IMR-90 (cell line): ENCODE data around the gene MFSD6. TPM values are rescaled to one million over a fixed set of nuclear protein-coding genes. Genes with fewer than 3 reads are reported as not detected.

ENCODE experiments used
- ATAC-seq: fragments of 200-7000 bp; cut with Tn5 transposase; 2 replicates; pipeline ENCODE4 v1.9.1; 2020; ENCODE audit warnings: low read depth, mild to moderate bottlenecking, moderate library complexity
- BruUV-seq: library from RNA; stranded (reverse); fragments of 400-500 nt; replicated peaks from 2 replicates; lab custom pipeline; 2021; lab: Mats Ljungman, UMichigan
- CTCF ChIA-PET: fragments of 300-600 bp; formaldehyde crosslinking; extraction: SDS; loops from one replicate; lab custom pipeline; 2021; ENCODE audit warnings: antibody characterized with exemption; lab: Yijun Ruan, JAX
- POLR2A ChIA-PET: fragments of 300-600 bp; sonication (Branson Sonifier 250); formaldehyde crosslinking; loops from one replicate; lab custom pipeline; 2022; ENCODE audit warnings: antibody characterized with exemption; ENCODE audit not compliant: unreplicated experiment; lab: Charles Lee
- DNase-seq: peaks from one replicate; pipeline ENCODE4 v3.0.0; 2013
- H2AFZ ChIP-seq: replicated peaks from 2 replicates; pipeline ENCODE3; 2013; ENCODE audit warnings: low read length, mild to moderate bottlenecking; ENCODE audit not compliant: poor library complexity
- H2AK5ac ChIP-seq: 2 replicates; pipeline ENCODE4 v1.6.1; 2013; ENCODE audit warnings: low read depth, low read length, inconsistent platforms
- H2AK9ac ChIP-seq: replicated peaks from 2 replicates; pipeline ENCODE3; 2013; ENCODE audit warnings: mild to moderate bottlenecking, low read depth, low read length, moderate library complexity; ENCODE audit not compliant: poor library complexity
- H2BK120ac ChIP-seq: 2 replicates; pipeline ENCODE4 v1.6.1; 2013; ENCODE audit warnings: low read depth, low read length, inconsistent platforms
- H2BK15ac ChIP-seq: 3 replicates; pipeline ENCODE4 v1.6.1; 2013; ENCODE audit warnings: low read depth, low read length, inconsistent platforms
- H2BK20ac ChIP-seq: 2 replicates; pipeline ENCODE4 v1.6.1; 2013; ENCODE audit warnings: low read depth, mild to moderate bottlenecking, inconsistent platforms, low read length, moderate library complexity
- H2BK5ac ChIP-seq: 2 replicates; pipeline ENCODE4 v1.6.1; 2013; ENCODE audit warnings: mild to moderate bottlenecking, low read depth, low read length, inconsistent platforms; ENCODE audit not compliant: poor library complexity, severe bottlenecking
- H3K14ac ChIP-seq: replicated peaks from 2 replicates; pipeline ENCODE4 v1.6.1; 2013; ENCODE audit warnings: low read depth, low read length, inconsistent platforms
- H3K18ac ChIP-seq: 2 replicates; pipeline ENCODE4 v1.6.1; 2013; ENCODE audit warnings: low read depth, low read length, control low read depth
- H3K23ac ChIP-seq: 2 replicates; pipeline ENCODE4 v1.6.1; 2013; ENCODE audit warnings: low read depth, low read length, inconsistent platforms
- H3K27ac ChIP-seq: 2 replicates; pipeline ENCODE4 v1.5.1; 2013; ENCODE audit warnings: mild to moderate bottlenecking, control low read depth, low read length; ENCODE audit not compliant: insufficient read depth
- H3K27me3 ChIP-seq: 2 replicates; pipeline ENCODE4 v1.6.1; 2013; ENCODE audit warnings: low read length; ENCODE audit not compliant: control insufficient read depth, insufficient read depth
- H3K36me3 ChIP-seq: 2 replicates; pipeline ENCODE4 v1.6.1; 2013; ENCODE audit warnings: low read length, mixed read lengths; ENCODE audit not compliant: control insufficient read depth, insufficient read depth
- H3K4ac ChIP-seq: 2 replicates; pipeline ENCODE4 v1.6.1; 2013; ENCODE audit warnings: low read depth, low read length, inconsistent platforms
- H3K4me1 ChIP-seq: 2 replicates; pipeline ENCODE4 v1.6.1; 2013; ENCODE audit warnings: low read length, mixed read lengths; ENCODE audit not compliant: control insufficient read depth, insufficient read depth
- H3K4me2 ChIP-seq: 2 replicates; pipeline ENCODE4 v1.6.1; 2013; ENCODE audit warnings: low read depth, mild to moderate bottlenecking, control low read depth, low read length, moderate library complexity
- H3K4me3 ChIP-seq: 2 replicates; pipeline ENCODE4 v1.5.1; 2013; ENCODE audit warnings: low read depth, mild to moderate bottlenecking, control low read depth, low read length, moderate library complexity; ENCODE audit not compliant: insufficient read depth
- H3K56ac ChIP-seq: 2 replicates; pipeline ENCODE4 v1.6.1; 2013; ENCODE audit warnings: low read length, inconsistent platforms; ENCODE audit not compliant: insufficient read depth; ENCODE audit errors: extremely low read depth
- H3K79me1 ChIP-seq, 2 experiments: 2 replicates each; pipeline ENCODE4 v1.6.1; 2013; ENCODE audit warnings: low read length in 2 of 2, inconsistent platforms in 1 of 2, low read depth in 1 of 2
- H3K9ac ChIP-seq: 2 replicates; pipeline ENCODE4 v1.6.1; 2013; ENCODE audit warnings: low read depth, low read length, control low read depth
- H3K9me1 ChIP-seq: 2 replicates; pipeline ENCODE4 v1.6.1; 2013; ENCODE audit warnings: low read length, inconsistent platforms; ENCODE audit not compliant: insufficient read depth
- H3K9me3 ChIP-seq: 2 replicates; pipeline ENCODE4 v1.6.1; 2013; ENCODE audit warnings: low read length; ENCODE audit not compliant: control insufficient read depth, insufficient read depth
- H4K20me1 ChIP-seq: 2 replicates; pipeline ENCODE4 v1.6.1; 2013; ENCODE audit warnings: low read length, inconsistent platforms; ENCODE audit not compliant: insufficient read depth
- H4K5ac ChIP-seq: 2 replicates; pipeline ENCODE4 v1.6.1; 2013; ENCODE audit warnings: mild to moderate bottlenecking, low read depth, low read length, control low read depth
- H4K8ac ChIP-seq, 2 experiments: 2 replicates each; pipeline ENCODE4 v1.6.1; 2013; ENCODE audit warnings: low read depth in 2 of 2, low read length in 2 of 2, control low read depth in 1 of 2, inconsistent platforms in 1 of 2
- H4K91ac ChIP-seq: 2 replicates; pipeline ENCODE4 v1.6.1; 2013; ENCODE audit warnings: low read depth, low read length, inconsistent platforms; ENCODE audit not compliant: insufficient read depth
- BHLHE40 ChIP-seq: fragments of 150-350 bp; IDR thresholded peaks from 2 replicates; pipeline ENCODE4 v1.6.1; 2016; ENCODE audit warnings: mild to moderate bottlenecking, low read depth, low read length
- CEBPB ChIP-seq: IDR thresholded peaks from 2 replicates; pipeline ENCODE4 v1.6.1; 2012; ENCODE audit warnings: low read depth, low read length, improper control_type of control experiment
- CHD1 ChIP-seq: IDR thresholded peaks from 2 replicates; pipeline ENCODE4 v1.6.1; 2012; ENCODE audit warnings: low read depth, low read length, improper control_type of control experiment
- CTCF ChIP-seq: conservative IDR thresholded peaks from 2 replicates; pipeline ENCODE4 v1.5.1; 2012; ENCODE audit warnings: mild to moderate bottlenecking, low read depth, low read length, improper control_type of control experiment
- ELK1 ChIP-seq: fragments of 150-350 bp; IDR thresholded peaks from 2 replicates; pipeline ENCODE4 v1.6.1; 2016; ENCODE audit warnings: low read depth, mild to moderate bottlenecking, low read length, moderate library complexity, borderline replicate concordance
- FOS ChIP-seq: fragments of 150-350 bp; IDR thresholded peaks from 2 replicates; pipeline ENCODE4 v1.6.1; 2016; ENCODE audit warnings: low read depth, low read length
- MAFK ChIP-seq: IDR thresholded peaks from 2 replicates; pipeline ENCODE4 v1.6.1; 2012; ENCODE audit warnings: low read depth, low read length, improper control_type of control experiment
- MAZ ChIP-seq: IDR thresholded peaks from 2 replicates; pipeline ENCODE4 v1.6.1; 2012; ENCODE audit warnings: low read depth, mild to moderate bottlenecking, low read length, improper control_type of control experiment, moderate library complexity, borderline replicate concordance
- MXI1 ChIP-seq: IDR thresholded peaks from 2 replicates; pipeline ENCODE4 v1.6.1; 2012; ENCODE audit warnings: low read depth, mild to moderate bottlenecking, low read length, moderate library complexity, borderline replicate concordance
- NFE2L2 ChIP-seq: fragments of 150-350 bp; IDR thresholded peaks from 2 replicates; pipeline ENCODE4 v1.6.1; 2016; ENCODE audit warnings: low read depth, mild to moderate bottlenecking, low read length
- POLR2A ChIP-seq: IDR thresholded peaks from 2 replicates; pipeline ENCODE4 v1.6.1; 2012; ENCODE audit warnings: mild to moderate bottlenecking, low read depth, low read length
- RAD21 ChIP-seq: IDR thresholded peaks from 2 replicates; pipeline ENCODE4 v1.6.1; 2012; ENCODE audit warnings: low read length, improper control_type of control experiment
- RCOR1 ChIP-seq: IDR thresholded peaks from 2 replicates; pipeline ENCODE4 v1.6.1; 2012; ENCODE audit warnings: mild to moderate bottlenecking, low read length, improper control_type of control experiment; ENCODE audit not compliant: insufficient replicate concordance
- RFX5 ChIP-seq: IDR thresholded peaks from 2 replicates; pipeline ENCODE4 v1.8.0; 2012; ENCODE audit warnings: low read depth, mild to moderate bottlenecking, low read length, moderate library complexity
- SMC3 ChIP-seq: fragments of 150-350 bp; IDR thresholded peaks from 2 replicates; pipeline ENCODE4 v1.6.1; 2016; ENCODE audit warnings: low read depth, mild to moderate bottlenecking, antibody characterized with exemption, low read length, moderate library complexity
- USF2 ChIP-seq: fragments of 150-350 bp; IDR thresholded peaks from 2 replicates; pipeline ENCODE4 v1.6.1; 2017; ENCODE audit warnings: mild to moderate bottlenecking, antibody characterized with exemption, low read length, low read depth
- WGBS, 2 experiments: methylation state at CpG; one replicate each; pipeline versions ENCODE4 v1.1.5 to v1.1.7; 2013; ENCODE audit warnings: missing lambda C conversion rate in 2 of 2; ENCODE audit not compliant: insufficient read length in 1 of 2; ENCODE audit errors: extremely low coverage in 2 of 2; 5-methylcytosine and 5-hydroxymethylcytosine counted together
- dilution Hi-C: fragments of 300-500 bp; cut with HindIII; formaldehyde crosslinking; loops from one replicate; pipeline ENCODE4 v1.14.3; 2018; ENCODE audit warnings: low sequenced_read_pairs; ENCODE audit not compliant: unreplicated experiment
- in situ Hi-C: fragments of 300-500 bp; cut with MboI; formaldehyde crosslinking; loops from 3 replicates; pipeline ENCODE4 v1.14.3; 2019; ENCODE audit warnings: low sequenced_read_pairs, inconsistent platforms, mixed read lengths
- intact Hi-C: fragments of 100-400 bp; cut with micrococcal nuclease; formaldehyde crosslinking; loops from 2 replicates; pipeline ENCODE4 v1.10.0; 2022
- polyA plus RNA-seq, 3 experiments: library from polyadenylated mRNA; depleted of rRNA; stranded (reverse); fragments of >200 nt; gene quantifications; 2 replicates each; pipeline ENCODE4 v1.2.3, GENCODE V29; 2012; ENCODE audit warnings: low replicate concordance in 1 of 3
- total RNA-seq: library from RNA; depleted of rRNA; stranded (reverse); fragments of >200 nt; gene quantifications from 2 replicates; pipeline ENCODE4 v1.2.3, GENCODE V29; 2012

The MFSD6 gene
- total and polyA plus RNA-seq, 2 of the 4 experiments (the other 2 are of a cell fraction), result 4.2 to 7.7 TPM

GRCh38 chr2:190526105-190526750 is 118.1 kb downstream of the MFSD6 start:
- POLR2A ChIA-PET, result no interaction called here
- TF ChIP-seq ELK1 (no peak), BHLHE40 (no peak), RFX5 (no peak), FOS (no peak), CTCF (no peak), RAD21 (no peak), MAFK (no peak), CHD1 (no peak), SMC3 (no peak), NFE2L2 (no peak), CEBPB (no peak), MXI1 (no peak), RCOR1 (no peak), MAZ (no peak), USF2 (no peak), POLR2A (no peak)
- no peaks in the 10 kb centered on the region for H3K27me3 ChIP-seq
- ATAC-seq (no peak), DNase-seq (no peak)
- H3K9me3 ChIP-seq, result peaks cover 5% of the 10 kb centered on the region; the same call in 1 of the 2 replicates
- H3K79me1 ChIP-seq, result peaks cover 2% of the 10 kb centered on the region in 2 experiments; a peak in 1 of 4 replicates
- CTCF ChIA-PET, result no interaction called here
- H2AK9ac ChIP-seq, result no peak overlapping the region
- no peaks in the 10 kb centered on the region for H4K20me1 ChIP-seq
- peaks cover 15% of the 10 kb centered on the region for H3K4me1 ChIP-seq
- no TSS peak for BruUV-seq
- no peak overlapping the region for H4K8ac ChIP-seq
- H2BK15ac ChIP-seq, result no peak overlapping the region
- H3K4me2 ChIP-seq, result no peak overlapping the region
- no peak overlapping the region for H3K4me3 ChIP-seq
- intact Hi-C loops (no loop called here), in situ Hi-C loops (no loop called here), dilution Hi-C loops (no loop called here)
- 0 out of 2 replicates have a peak overlapping the region, but pooled peaks have one; percentile 28 for H2AK5ac ChIP-seq
- H3K9me1 ChIP-seq, result peaks cover 14% of the 10 kb centered on the region
- 0 out of 2 replicates have a peak overlapping the region, but pooled peaks have one; percentile 14 for H2BK20ac ChIP-seq
- WGBS, 2 experiments, result no CpG with 5 or more reads among the region's 4 CpGs
- H2BK120ac ChIP-seq, result no peak overlapping the region
- no peak overlapping the region for H3K4ac ChIP-seq
- no peak overlapping the region for H3K9ac ChIP-seq
- no peak overlapping the region for H4K91ac ChIP-seq
- H2BK5ac ChIP-seq, result no peak overlapping the region
- H3K23ac ChIP-seq, result no peak overlapping the region
- no peak overlapping the region for H2AFZ ChIP-seq
- no peak overlapping the region for H3K27ac ChIP-seq
- no peak overlapping the region for H3K18ac ChIP-seq
- H3K56ac ChIP-seq, result no peak overlapping the region; the same call in 1 of the 2 replicates
- H3K36me3 ChIP-seq, result no peaks in the 10 kb centered on the region
- H4K5ac ChIP-seq, result no peak overlapping the region
- H3K14ac ChIP-seq, result no peak overlapping the region
